ENCODE data around the gene GABRG3.

The GABRG3 gene

GRCh38 chr15:27514526-27514925, 543.5 kb downstream of the GABRG3 start:
- TF ChIP-seq ZNF565 (CRISPR knock-in tag; conservative IDR thresholded peaks at IDR 0.05; ENCODE audit: low read depth) (no peak), SNAI2 (CRISPR knock-in tag; IDR thresholded peaks at IDR 0.05) (no peak), OSR1 (CRISPR knock-in tag; IDR thresholded peaks at IDR 0.05) (no peak), RARB (CRISPR knock-in tag; IDR thresholded peaks at IDR 0.05) (no peak), ZNF70 (CRISPR knock-in tag; IDR thresholded peaks at IDR 0.05) (no peak)
- TF ChIP-seq, protein P1, sequence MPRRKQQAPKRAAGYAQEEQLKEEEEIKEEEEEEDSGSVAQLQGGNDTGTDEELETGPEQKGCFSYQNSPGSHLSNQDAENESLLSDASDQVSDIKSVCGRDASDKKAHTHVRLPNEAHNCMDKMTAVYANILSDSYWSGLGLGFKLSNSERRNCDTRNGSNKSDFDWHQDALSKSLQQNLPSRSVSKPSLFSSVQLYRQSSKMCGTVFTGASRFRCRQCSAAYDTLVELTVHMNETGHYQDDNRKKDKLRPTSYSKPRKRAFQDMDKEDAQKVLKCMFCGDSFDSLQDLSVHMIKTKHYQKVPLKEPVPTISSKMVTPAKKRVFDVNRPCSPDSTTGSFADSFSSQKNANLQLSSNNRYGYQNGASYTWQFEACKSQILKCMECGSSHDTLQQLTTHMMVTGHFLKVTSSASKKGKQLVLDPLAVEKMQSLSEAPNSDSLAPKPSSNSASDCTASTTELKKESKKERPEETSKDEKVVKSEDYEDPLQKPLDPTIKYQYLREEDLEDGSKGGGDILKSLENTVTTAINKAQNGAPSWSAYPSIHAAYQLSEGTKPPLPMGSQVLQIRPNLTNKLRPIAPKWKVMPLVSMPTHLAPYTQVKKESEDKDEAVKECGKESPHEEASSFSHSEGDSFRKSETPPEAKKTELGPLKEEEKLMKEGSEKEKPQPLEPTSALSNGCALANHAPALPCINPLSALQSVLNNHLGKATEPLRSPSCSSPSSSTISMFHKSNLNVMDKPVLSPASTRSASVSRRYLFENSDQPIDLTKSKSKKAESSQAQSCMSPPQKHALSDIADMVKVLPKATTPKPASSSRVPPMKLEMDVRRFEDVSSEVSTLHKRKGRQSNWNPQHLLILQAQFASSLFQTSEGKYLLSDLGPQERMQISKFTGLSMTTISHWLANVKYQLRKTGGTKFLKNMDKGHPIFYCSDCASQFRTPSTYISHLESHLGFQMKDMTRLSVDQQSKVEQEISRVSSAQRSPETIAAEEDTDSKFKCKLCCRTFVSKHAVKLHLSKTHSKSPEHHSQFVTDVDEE (CRISPR knock-in tag; IDR thresholded peaks at IDR 0.05) = no peak
- ATAC-seq = no peak

- no peak for ATAC-seq
These were observed 556.6 kb downstream of the GABRG3 start for GRCh38 chr15:27527490-27528067.

GRCh38 chr15:27529399-27529798, 558.4 kb downstream of the GABRG3 start:
- ATAC-seq = no peak
- TF ChIP-seq BACH2 (CRISPR knock-in tag; IDR thresholded peaks at IDR 0.05; ENCODE audit: borderline replicate concordance) (no peak), SNAI2 (CRISPR knock-in tag; IDR thresholded peaks at IDR 0.05) (no peak), ZFP30 (CRISPR knock-in tag; IDR thresholded peaks at IDR 0.05) (no peak), OSR1 (CRISPR knock-in tag; IDR thresholded peaks at IDR 0.05) (no peak), CSDC2 (CRISPR knock-in tag; IDR thresholded peaks at IDR 0.05) (no peak), ZNF70 (CRISPR knock-in tag; IDR thresholded peaks at IDR 0.05) (no peak), RARB (CRISPR knock-in tag; IDR thresholded peaks at IDR 0.05) (no peak), ZNF8 (CRISPR knock-in tag; IDR thresholded peaks at IDR 0.05) (no peak)
- TF ChIP-seq, protein P2, sequence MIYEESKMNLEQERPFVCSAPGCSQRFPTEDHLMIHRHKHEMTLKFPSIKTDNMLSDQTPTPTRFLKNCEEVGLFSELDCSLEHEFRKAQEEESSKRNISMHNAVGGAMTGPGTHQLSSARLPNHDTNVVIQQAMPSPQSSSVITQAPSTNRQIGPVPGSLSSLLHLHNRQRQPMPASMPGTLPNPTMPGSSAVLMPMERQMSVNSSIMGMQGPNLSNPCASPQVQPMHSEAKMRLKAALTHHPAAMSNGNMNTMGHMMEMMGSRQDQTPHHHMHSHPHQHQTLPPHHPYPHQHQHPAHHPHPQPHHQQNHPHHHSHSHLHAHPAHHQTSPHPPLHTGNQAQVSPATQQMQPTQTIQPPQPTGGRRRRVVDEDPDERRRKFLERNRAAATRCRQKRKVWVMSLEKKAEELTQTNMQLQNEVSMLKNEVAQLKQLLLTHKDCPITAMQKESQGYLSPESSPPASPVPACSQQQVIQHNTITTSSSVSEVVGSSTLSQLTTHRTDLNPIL (CRISPR knock-in tag; IDR thresholded peaks at IDR 0.05; ENCODE audit: low read depth) = no peak
- TF ChIP-seq, protein P3, sequence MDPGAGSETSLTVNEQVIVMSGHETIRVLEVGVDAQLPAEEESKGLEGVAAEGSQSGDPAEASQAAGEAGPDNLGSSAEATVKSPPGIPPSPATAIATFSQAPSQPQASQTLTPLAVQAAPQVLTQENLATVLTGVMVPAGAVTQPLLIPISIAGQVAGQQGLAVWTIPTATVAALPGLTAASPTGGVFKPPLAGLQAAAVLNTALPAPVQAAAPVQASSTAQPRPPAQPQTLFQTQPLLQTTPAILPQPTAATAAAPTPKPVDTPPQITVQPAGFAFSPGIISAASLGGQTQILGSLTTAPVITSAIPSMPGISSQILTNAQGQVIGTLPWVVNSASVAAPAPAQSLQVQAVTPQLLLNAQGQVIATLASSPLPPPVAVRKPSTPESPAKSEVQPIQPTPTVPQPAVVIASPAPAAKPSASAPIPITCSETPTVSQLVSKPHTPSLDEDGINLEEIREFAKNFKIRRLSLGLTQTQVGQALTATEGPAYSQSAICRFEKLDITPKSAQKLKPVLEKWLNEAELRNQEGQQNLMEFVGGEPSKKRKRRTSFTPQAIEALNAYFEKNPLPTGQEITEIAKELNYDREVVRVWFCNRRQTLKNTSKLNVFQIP (CRISPR knock-in tag; IDR thresholded peaks at IDR 0.05; ENCODE audit: borderline replicate concordance, low read depth) = no peak

More at GRCh38 chr15:27527490-27528067, 556.6 kb downstream of the GABRG3 start:
- TF ChIP-seq, protein P3 (CRISPR knock-in tag; IDR thresholded peaks at IDR 0.05; ENCODE audit: borderline replicate concordance, low read depth) = no peak
- TF ChIP-seq ZNF565 (CRISPR knock-in tag; conservative IDR thresholded peaks at IDR 0.05; ENCODE audit: low read depth) (no peak), ARNTL (CRISPR knock-in tag; IDR thresholded peaks at IDR 0.05; ENCODE audit: borderline replicate concordance, low read depth) (no peak), CSRNP3 (CRISPR knock-in tag; IDR thresholded peaks at IDR 0.05) (no peak), ZFP30 (CRISPR knock-in tag; IDR thresholded peaks at IDR 0.05) (no peak), TCF4 (CRISPR knock-in tag; IDR thresholded peaks at IDR 0.05; ENCODE audit: borderline replicate concordance) (no peak), PPARA (CRISPR knock-in tag; IDR thresholded peaks at IDR 0.05; ENCODE audit: borderline replicate concordance) (no peak), BACH2 (CRISPR knock-in tag; IDR thresholded peaks at IDR 0.05; ENCODE audit: borderline replicate concordance) (no peak), ZNF70 (CRISPR knock-in tag; IDR thresholded peaks at IDR 0.05) (no peak), ZFP3 (CRISPR knock-in tag; IDR thresholded peaks at IDR 0.05) (no peak), GLIS3 (CRISPR knock-in tag; IDR thresholded peaks at IDR 0.05) (no peak), ESRRG (CRISPR knock-in tag; IDR thresholded peaks at IDR 0.05) (no peak), OSR1 (CRISPR knock-in tag; IDR thresholded peaks at IDR 0.05) (no peak)

All from SK-N-SH treated with all-trans-retinoic acid at 6 μM for 48 hours (cell line).